Duodenal mucosa (tissue), 2 donors: Measurements from ENCODE around the gene SMIM13.

Experiments used
- H3K27ac ChIP-seq: one replicate; pipeline ENCODE4 v1.7.0; 2013; ENCODE audit warnings: low read depth, low read length
- H3K27me3 ChIP-seq, 2 donors: one replicate each; pipeline ENCODE4 v1.7.0; 2013; ENCODE audit warnings: low read length in 2 of 2, control low read depth in 1 of 2; ENCODE audit not compliant: insufficient read depth in 2 of 2, control insufficient read depth in 1 of 2
- H3K36me3 ChIP-seq, 2 donors: one replicate each; pipeline ENCODE4 v1.7.0; 2013; ENCODE audit warnings: low read length in 2 of 2, control low read depth in 1 of 2; ENCODE audit not compliant: insufficient read depth in 2 of 2, control insufficient read depth in 1 of 2
- H3K4me1 ChIP-seq, 2 donors: one replicate each; pipeline ENCODE4 v1.7.0; 2013; ENCODE audit warnings: low read length in 2 of 2, control low read depth in 1 of 2; ENCODE audit not compliant: insufficient read depth in 2 of 2, control insufficient read depth in 1 of 2
- H3K4me3 ChIP-seq, 2 donors: one replicate each; pipeline ENCODE4 v1.7.0; 2013; ENCODE audit warnings: low read length in 2 of 2, low read depth in 1 of 2
- H3K9ac ChIP-seq, 2 donors: one replicate each; pipeline ENCODE4 v1.7.0; 2013; ENCODE audit warnings: low read length in 2 of 2, low read depth in 1 of 2
- H3K9me3 ChIP-seq, 2 donors: one replicate each; pipeline ENCODE4 v1.7.0; 2013; ENCODE audit warnings: low read length in 2 of 2, control low read depth in 1 of 2; ENCODE audit not compliant: control insufficient read depth in 1 of 2

Gene SMIM13

GRCh38 chr6:11120271-11121005 is 26.8 kb downstream of the SMIM13 start:
- Histone ChIP-seq H3K4me3 (no peak overlapping the region), H3K9me3 (no peaks in the 10 kb centered on the region), H3K27ac (no peak overlapping the region), H3K36me3 (no peaks in the 10 kb centered on the region), H3K4me1 (peaks cover 0 to 28% of the 10 kb centered on the region in 2 donors), H3K9ac (no peak overlapping the region), H3K27me3 (no peaks in the 10 kb centered on the region)

GRCh38 chr6:11121851-11122250 is 28.2 kb downstream of the SMIM13 start:
- Histone ChIP-seq H3K36me3 (peaks cover 0 to 3% of the 10 kb centered on the region in 2 donors), H3K27ac (no peak overlapping the region), H3K4me1 (peaks cover 0 to 28% of the 10 kb centered on the region in 2 donors), H3K9ac (no peak overlapping the region), H3K27me3 (no peaks in the 10 kb centered on the region), H3K9me3 (no peaks in the 10 kb centered on the region), H3K4me3 (no peak overlapping the region)

GRCh38 chr6:11122380-11122779 is 28.7 kb downstream of the SMIM13 start:
- Histone ChIP-seq H3K4me3 (no peak overlapping the region), H3K36me3 (peaks cover 0 to 5% of the 10 kb centered on the region in 2 donors), H3K9me3 (no peaks in the 10 kb centered on the region), H3K4me1 (peaks cover 0 to 28% of the 10 kb centered on the region in 2 donors), H3K27me3 (no peaks in the 10 kb centered on the region), H3K9ac (no peak overlapping the region), H3K27ac (no peak overlapping the region)

DNA sequence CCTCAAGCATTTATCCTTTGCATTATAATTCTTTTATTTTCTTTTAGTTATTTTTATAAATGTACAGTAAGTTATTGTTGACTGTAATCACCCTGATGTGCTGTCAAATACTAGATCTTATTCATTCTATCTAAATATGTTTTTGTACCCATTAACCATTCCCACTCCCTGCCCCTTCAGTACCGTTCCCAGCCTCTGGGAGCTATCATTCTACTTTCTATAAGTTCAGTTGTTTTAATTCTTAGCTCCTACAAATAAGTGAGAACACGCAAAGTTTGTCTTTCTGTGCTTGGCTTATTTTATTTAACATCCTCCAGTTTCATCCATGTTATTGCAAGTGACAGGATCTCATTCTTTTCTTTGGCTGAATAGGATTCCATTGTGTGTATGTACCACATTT is 30.3 kb downstream of the SMIM13 start:
- Histone ChIP-seq H3K4me1 (peaks cover 0 to 28% of the 10 kb centered on the region in 2 donors), H3K36me3 (peaks cover 0 to 5% of the 10 kb centered on the region in 2 donors), H3K9me3 (no peaks in the 10 kb centered on the region), H3K9ac (no peak overlapping the region), H3K4me3 (no peak overlapping the region), H3K27me3 (no peaks in the 10 kb centered on the region), H3K27ac (no peak overlapping the region)

GRCh38 chr6:11126876-11127275 is 33.2 kb downstream of the SMIM13 start:
- Histone ChIP-seq H3K4me1 (peaks cover 0 to 8% of the 10 kb centered on the region in 2 donors), H3K27ac (no peak overlapping the region), H3K27me3 (no peaks in the 10 kb centered on the region), H3K36me3 (peaks cover 0 to 5% of the 10 kb centered on the region in 2 donors), H3K9me3 (no peaks in the 10 kb centered on the region), H3K4me3 (no peak overlapping the region), H3K9ac (no peak overlapping the region)

GRCh38 chr6:11128608-11129007 is 35.0 kb downstream of the SMIM13 start:
- Histone ChIP-seq H3K4me1 (no peaks in the 10 kb centered on the region), H3K4me3 (no peak overlapping the region), H3K9me3 (no peaks in the 10 kb centered on the region), H3K27ac (no peak overlapping the region), H3K27me3 (no peaks in the 10 kb centered on the region), H3K36me3 (peaks cover 0 to 5% of the 10 kb centered on the region in 2 donors), H3K9ac (no peak overlapping the region)

DNA sequence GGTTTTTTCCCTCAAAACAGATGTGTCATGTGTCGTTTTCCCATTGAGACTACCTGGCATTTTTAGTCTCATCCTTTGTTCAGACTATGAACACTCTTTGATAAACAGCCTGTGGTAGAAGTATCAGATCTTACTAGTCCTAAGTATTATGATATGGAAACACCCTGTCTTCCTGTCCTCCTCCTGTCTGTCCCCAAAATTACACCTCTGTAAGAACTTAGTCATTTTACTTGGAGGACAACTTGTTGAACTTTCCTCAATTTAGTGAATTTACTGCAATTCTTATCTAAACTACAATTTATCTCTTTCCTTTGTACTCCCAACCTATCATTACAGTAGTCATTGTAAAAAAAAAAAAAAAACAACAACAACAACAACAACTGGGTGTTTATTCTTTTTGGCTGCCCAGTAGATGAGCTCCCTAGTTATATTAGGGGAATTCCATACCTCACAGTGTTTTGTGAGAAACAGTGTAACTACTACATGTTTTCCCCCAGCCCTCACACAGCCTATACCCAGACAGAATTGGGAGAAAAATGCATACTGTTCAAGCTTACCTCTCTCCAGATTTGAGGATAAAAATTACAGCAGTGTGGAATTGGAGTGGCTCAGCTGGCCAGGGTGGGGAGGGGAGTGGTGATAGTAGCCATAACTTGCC is 36.4 kb downstream of the SMIM13 start:
- Histone ChIP-seq H3K9ac (no peak overlapping the region), H3K36me3 (peaks cover 0 to 11% of the 10 kb centered on the region in 2 donors), H3K27ac (no peak overlapping the region), H3K9me3 (no peaks in the 10 kb centered on the region), H3K27me3 (no peaks in the 10 kb centered on the region), H3K4me3 (no peak overlapping the region), H3K4me1 (no peaks in the 10 kb centered on the region)

DNA sequence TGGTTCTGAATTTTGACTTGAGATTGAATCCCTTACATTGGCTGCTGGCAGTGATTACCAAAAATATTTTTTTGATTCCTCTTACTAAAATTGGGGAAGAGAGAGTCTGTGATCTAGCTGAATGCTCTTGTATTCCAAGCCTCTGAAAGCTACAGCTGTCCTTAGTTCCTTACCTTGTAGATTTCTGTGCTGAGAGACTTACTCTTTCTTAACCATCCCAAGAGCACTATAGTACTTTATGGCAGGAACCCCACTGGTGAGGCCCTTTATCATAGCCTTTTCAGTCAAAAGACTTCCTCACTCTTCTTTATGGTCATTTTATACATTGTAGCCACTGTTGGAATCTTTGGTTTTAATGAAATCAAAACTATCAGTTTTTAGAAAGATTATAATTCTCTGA is 37.0 kb downstream of the SMIM13 start:
- Histone ChIP-seq H3K27ac (no peak overlapping the region), H3K36me3 (peaks cover 0 to 17% of the 10 kb centered on the region in 2 donors), H3K9ac (no peak overlapping the region), H3K4me3 (no peak overlapping the region), H3K27me3 (no peaks in the 10 kb centered on the region), H3K9me3 (no peaks in the 10 kb centered on the region), H3K4me1 (no peaks in the 10 kb centered on the region)

- peaks cover 0 to 16% of the 10 kb centered on the region in 2 donors for H3K36me3 ChIP-seq
- no peak overlapping the region for H3K9ac ChIP-seq
- no peak overlapping the region for H3K27ac ChIP-seq
- H3K4me1 ChIP-seq: no peaks in the 10 kb centered on the region
- H3K4me3 ChIP-seq: no peak overlapping the region
- H3K27me3 ChIP-seq: no peaks in the 10 kb centered on the region
- H3K9me3 ChIP-seq: no peaks in the 10 kb centered on the region
These were observed 38.7 kb downstream of the SMIM13 start for GRCh38 chr6:11132194-11132888.

- no peak overlapping the region for H3K27ac ChIP-seq
These were observed 39.6 kb downstream of the SMIM13 start for GRCh38 chr6:11133281-11133680.

More at GRCh38 chr6:11133281-11133680, 39.6 kb downstream of the SMIM13 start:
- no peaks in the 10 kb centered on the region for H3K9me3 ChIP-seq
- peaks cover 0 to 16% of the 10 kb centered on the region in 2 donors for H3K36me3 ChIP-seq
- no peak overlapping the region for H3K4me3 ChIP-seq
- H3K27me3 ChIP-seq: no peaks in the 10 kb centered on the region
- no peak overlapping the region for H3K9ac ChIP-seq
- H3K4me1 ChIP-seq: no peaks in the 10 kb centered on the region
